Measurements from ENCODE around the gene STRA8.
"Not testable (repeated sequence)": the region's sequence is repeated elsewhere in the genome, so short reads cannot be mapped to it uniquely, and the experiment has no call there.

STRA8 gene

GRCh38 chr7:135205850-135206249 lies 27.8 kb upstream of the STRA8 start:
- no peak for DNase-seq

GRCh38 chr7:135206941-135207391 lies 26.7 kb upstream of the STRA8 start:
- DNase-seq = no peak

GRCh38 chr7:135207406-135208101 lies 26.1 kb upstream of the STRA8 start:
- no peak for DNase-seq

- no peak for DNase-seq
Observed at GRCh38 chr7:135208102-135208793, 25.4 kb upstream of the STRA8 start.

- DNase-seq = no peak
Observed at GRCh38 chr7:135209225-135209834, 24.3 kb upstream of the STRA8 start.

DNA sequence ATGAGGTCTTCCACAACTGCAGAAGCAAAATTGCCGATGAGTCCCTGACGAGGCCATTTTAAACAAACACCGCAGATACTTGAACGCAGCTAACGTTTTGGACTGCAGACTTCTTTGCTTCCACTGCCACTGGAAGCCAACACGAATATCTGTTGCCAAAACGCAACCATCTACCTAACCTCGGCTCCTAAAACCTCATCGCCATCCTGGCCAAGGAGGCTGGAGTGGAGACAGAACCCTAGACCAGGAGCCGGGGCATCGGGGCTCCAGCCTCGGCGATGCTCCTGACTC lies 22.8 kb upstream of the STRA8 start:
- no peak for DNase-seq

DNA sequence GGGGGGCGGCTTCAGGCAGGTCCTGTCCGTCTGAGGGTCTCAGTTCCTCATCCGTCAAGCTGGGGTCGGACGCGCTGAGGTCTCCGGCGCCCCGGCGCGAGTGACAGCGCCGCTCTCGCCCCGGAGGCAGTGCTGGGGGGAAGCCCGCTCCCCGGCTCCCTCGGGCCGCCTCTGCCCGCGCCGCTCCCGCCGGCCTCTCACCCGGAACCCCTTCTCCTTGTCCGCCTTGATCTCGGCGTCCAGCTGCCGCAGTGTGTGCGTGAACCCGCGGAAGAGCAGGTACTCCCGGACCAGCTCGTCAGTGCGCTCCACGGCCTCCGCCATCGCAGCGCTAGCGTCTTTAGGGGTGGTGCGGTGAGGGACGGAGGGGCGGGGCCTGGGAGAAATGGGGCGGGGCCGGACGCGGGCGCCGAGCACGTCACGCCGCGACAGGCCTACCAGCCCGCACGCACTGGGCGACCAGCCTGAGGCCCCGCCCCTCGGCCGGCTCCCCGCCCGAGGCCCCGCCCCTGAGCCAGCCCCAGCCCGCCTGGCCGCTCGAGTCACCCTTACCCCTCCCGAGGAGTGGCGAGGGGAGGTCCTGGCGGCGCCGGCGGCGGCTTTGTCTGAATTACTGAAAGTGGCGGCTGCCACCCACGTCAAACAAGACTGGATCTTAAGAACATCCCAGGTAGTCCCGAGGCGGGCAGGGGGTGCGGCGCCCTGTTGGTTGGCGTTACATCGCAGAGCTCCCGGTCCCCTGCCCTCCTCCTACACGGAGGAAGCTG lies 22.3 kb upstream of the STRA8 start, which contains the start of gene WDR91:
Gene WDR91 (minus strand): TSS at position 348 of the 767 bp plus-strand sequence. CDS start 24 bp downstream, at position 324.
- DNase-seq = peak; percentile 58

- not testable (repeated sequence) for DNase-seq
Observed at GRCh38 chr7:135211946-135212685, 21.5 kb upstream of the STRA8 start.

- no peak for DNase-seq
Observed at GRCh38 chr7:135213831-135214230, 19.8 kb upstream of the STRA8 start.

GRCh38 chr7:135215180-135215579 lies 18.5 kb upstream of the STRA8 start:
- DNase-seq = no peak

DNA sequence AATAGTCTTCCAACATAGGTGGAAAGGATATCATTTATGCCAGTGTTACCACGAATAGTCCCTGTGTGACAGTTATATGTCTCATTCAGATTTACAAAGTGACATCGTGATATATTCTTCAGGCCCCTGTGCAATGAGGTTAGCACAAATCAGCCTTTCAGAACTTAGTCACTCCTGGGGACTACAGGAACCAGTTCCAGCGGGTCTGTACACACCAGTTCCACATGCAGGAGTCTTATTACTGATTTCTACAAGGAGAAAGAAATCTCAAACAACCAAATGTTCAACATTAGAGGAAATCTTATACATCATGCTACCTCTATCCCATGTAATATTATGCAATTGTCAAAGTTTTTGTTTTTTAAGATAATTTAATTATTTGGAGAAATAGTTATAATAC lies 17.9 kb upstream of the STRA8 start:
- DNase-seq = no peak

DNA sequence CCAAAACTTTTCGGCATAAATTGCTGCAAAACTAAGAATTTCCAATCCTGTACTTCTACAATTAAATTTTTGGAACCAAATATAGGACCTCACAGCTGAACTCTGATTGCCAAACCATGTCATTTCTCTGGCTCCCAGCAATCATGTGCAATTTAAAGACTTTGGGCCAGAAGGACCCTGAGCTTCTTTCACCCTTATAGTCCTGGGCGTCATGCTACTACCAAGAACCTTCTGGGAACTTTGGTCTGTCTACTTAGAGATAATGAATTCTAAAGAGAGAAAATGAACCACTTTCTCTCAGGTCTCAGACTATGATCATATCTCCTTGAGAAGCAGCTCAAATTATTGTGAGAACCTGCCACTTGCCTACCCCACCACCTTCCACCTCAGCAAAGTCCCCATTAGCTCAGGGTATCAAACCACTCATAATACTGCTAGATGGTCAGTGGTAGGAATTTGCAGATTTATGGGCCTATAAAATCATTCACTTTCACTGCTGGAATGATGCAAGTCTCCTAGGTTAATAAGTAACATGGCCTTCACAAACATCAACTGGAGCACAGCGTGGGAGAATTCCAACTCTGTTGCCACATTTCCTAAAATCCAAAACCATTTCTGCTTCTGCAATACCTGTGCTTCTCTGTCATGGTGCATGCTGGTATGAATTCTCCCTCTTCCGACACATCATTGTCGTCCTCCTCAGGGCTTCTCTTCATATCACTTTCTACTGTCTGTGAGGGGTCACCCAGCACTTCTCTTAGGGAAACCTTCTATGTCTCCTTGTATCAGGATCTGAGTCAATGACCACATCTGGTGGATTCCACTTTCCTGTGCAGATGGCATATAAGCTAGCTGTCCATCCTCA lies 15.8 kb upstream of the STRA8 start:
- DNase-seq = no peak

DNA sequence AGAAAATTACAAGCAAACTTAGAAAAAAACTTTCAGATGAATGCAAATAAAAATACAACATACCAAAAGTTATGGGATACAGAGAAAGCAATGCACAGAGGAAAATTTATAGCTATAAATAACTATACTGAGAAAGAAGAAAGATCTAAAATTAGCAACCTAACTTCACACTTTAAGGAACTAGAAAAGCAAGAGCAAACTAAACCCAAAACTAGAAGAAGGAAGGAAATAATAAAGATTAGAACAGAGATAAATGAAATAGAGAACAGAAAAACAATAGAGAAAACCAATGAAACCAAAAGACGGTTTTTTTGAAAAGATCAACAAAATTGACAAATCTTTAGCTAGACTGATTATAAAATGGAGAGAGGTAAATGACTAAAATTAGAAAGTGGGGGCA lies 9.6 kb upstream of the STRA8 start:
- DNase-seq = no peak

GRCh38 chr7:135231686-135232085 lies 2.0 kb upstream of the STRA8 start:
- no peak for DNase-seq

DNA sequence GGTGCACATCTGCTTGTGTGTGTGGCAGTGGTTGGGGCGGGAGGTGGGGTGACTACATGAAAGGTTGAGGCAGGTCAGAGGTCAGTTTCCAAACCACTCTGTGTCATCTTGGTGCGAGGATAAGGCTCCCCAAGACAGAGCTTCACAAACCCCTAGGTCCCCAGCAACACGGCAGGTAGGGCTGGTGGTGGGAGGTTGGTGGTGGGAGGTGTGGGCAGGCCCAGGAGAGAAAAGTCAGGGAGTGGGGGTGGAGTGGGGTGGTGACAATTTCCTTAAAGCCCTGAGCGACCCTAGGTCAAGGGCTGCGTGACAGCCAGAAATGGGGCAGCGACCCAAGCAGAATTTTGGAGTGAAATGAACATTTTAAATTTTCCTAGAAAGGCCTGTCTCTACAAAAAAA lies 1.6 kb upstream of the STRA8 start:
- no peak for DNase-seq

DNA sequence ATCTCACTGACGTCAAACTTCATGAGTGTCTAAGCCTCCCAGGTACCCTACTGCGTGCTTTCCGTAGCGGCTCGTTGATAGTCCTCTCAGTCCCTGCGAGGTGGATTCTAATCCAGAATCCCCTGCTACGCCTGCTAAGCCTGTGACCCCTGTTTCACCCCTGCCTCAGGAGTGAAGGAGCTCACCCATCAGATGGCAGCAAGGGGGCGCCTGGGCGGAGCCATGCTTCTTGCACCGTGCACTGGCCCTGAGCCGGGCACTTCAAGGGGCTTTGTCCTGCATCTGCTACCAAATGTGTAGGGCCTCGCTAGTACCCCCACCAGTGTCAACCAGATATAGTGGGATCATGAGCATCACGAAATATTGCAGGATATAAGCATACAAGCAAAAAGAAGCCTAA lies 918 bp upstream of the STRA8 start:
- no peak for DNase-seq

GRCh38 chr7:135234095-135234494 lies 457 bp downstream of the STRA8 start:
- DNase-seq = not testable (repeated sequence)

DNA sequence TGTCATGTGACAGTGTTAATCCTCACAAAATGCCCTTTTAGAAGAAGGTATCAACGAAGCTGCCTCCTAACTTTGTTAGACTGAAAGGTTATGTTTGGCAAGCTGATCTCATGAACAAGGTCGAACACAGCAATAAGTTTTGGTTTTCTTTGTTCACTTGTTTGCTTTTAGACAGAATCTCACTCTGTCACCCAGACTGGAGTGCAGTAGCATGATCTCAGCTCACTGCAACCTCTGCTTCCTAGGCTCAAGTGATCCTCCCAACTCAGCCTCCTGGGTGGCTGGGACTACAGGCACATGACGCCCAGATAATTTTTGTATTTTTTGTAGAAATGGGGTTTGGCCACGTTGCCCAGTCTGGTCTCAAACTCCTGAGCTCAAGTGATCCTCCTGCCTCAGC lies 1.1 kb downstream of the STRA8 start:
- DNase-seq = no peak

DNA sequence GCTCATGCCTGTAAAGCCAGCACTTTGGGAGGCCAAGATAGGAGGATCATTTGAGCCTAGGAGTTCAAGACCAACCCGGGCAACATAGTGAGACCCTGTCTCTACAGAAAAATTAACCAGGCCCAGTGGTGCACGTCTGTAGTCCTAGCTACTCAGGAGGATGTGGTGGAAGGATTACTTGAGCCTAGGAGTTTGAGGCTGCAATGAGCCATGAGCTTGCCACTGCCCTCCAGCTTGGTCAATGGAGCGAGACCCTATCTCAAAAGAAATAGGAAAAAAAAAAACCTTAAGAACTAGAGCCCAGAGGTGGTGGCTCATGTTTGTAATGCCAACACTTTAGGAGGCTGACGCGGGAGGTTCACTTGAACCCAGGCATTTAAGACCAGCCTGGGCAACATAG lies 2.2 kb downstream of the STRA8 start:
- no peak for DNase-seq

GRCh38 chr7:135236727-135237126 lies 3.1 kb downstream of the STRA8 start:
- no peak for DNase-seq

- no peak for DNase-seq
Observed at GRCh38 chr7:135238112-135238744, 4.6 kb downstream of the STRA8 start.
